C4-2B (cell line): ENCODE data around the gene MACF1.

ENCODE experiments used
- ZFX ChIP-seq: fragments of 450-650 bp; IDR thresholded peaks from 2 replicates; pipeline ENCODE4 v1.6.1; 2017
- TF ChIP-seq, protein P1 (sequence below): fragments of 450-650 bp; conservative IDR thresholded peaks from 2 replicates; pipeline ENCODE4 v1.5.1; 2017; ENCODE audit warnings: mild to moderate bottlenecking

DNA sequence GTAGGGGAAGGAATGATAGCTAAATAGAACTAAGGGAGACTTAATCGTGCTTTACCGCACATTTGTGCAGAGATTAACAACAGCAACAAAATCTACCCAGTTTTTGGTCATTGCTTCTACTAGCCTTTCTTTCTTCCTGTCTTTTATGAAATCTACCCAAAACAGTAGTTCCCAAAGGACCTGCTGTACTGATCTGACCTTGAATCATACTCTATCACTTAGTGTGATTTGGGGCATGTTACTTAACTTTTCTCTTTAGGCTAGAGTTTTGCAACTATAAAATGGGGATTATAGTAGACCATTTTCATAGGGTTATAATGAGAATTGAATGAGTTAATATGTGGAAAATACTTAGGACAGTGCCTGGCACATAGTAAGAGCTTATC, 30.5 kb upstream of the MACF1 start:
- TF ChIP-seq, protein P1, sequence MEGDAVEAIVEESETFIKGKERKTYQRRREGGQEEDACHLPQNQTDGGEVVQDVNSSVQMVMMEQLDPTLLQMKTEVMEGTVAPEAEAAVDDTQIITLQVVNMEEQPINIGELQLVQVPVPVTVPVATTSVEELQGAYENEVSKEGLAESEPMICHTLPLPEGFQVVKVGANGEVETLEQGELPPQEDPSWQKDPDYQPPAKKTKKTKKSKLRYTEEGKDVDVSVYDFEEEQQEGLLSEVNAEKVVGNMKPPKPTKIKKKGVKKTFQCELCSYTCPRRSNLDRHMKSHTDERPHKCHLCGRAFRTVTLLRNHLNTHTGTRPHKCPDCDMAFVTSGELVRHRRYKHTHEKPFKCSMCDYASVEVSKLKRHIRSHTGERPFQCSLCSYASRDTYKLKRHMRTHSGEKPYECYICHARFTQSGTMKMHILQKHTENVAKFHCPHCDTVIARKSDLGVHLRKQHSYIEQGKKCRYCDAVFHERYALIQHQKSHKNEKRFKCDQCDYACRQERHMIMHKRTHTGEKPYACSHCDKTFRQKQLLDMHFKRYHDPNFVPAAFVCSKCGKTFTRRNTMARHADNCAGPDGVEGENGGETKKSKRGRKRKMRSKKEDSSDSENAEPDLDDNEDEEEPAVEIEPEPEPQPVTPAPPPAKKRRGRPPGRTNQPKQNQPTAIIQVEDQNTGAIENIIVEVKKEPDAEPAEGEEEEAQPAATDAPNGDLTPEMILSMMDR = no peak
- TF ChIP-seq ZFX = no peak
